HEK293 (cell line): ENCODE data around the gene POLR3A.
A peak's percentile ranks its signal among the peaks of the same experiment; 100 is the strongest.
"Not testable (repeated sequence)": the region's sequence is repeated elsewhere in the genome, so short reads cannot be mapped to it uniquely, and the experiment has no call there.

ENCODE experiments used
- CTCF ChIA-PET: fragments of 350-600 bp; formaldehyde crosslinking; extraction: SDS; loops from one replicate; lab custom pipeline; 2021; ENCODE audit warnings: antibody characterized with exemption; lab: Yijun Ruan, JAX
- POLR2A ChIA-PET: fragments of 300-600 bp; formaldehyde crosslinking; extraction: SDS; loops from one replicate; lab custom pipeline; 2020; ENCODE audit warnings: antibody characterized with exemption, inconsistent platforms; lab: Yijun Ruan, JAX
- H3K27ac ChIP-seq: fragments of 200-500 bp; sonication (Bioruptor generic); 2 replicates; pipeline ENCODE4 v1.5.1; 2014; ENCODE audit warnings: low read depth, low read length, control low read depth, inconsistent platforms; ENCODE audit errors: extremely low read depth
- H3K36me3 ChIP-seq, 2 experiments: fragments of 200-500 bp in 1 of 2; sonication (Bioruptor generic) in 1 of 2; 1 replicate in 1 of 2; 2 replicates in 1 of 2; pipeline ENCODE4 v1.5.1; 2014 to 2017; ENCODE audit warnings: inconsistent platforms in 2 of 2, low read length in 2 of 2; ENCODE audit not compliant: control insufficient read depth in 2 of 2, insufficient read depth in 1 of 2
- H3K4me1 ChIP-seq: fragments of 200-500 bp; sonication (Bioruptor generic); 2 replicates; pipeline ENCODE4 v1.5.1; 2014; ENCODE audit warnings: mild to moderate bottlenecking, low read length, inconsistent platforms; ENCODE audit not compliant: control insufficient read depth, insufficient read depth
- H3K4me3 ChIP-seq: 2 replicates; pipeline ENCODE4 v1.5.1; 2011; ENCODE audit warnings: low read depth, mild to moderate bottlenecking, control low read depth, low read length, moderate library complexity
- H3K9me3 ChIP-seq: fragments of 200-500 bp; sonication (Bioruptor generic); 2 replicates; pipeline ENCODE4 v1.5.1; 2014; ENCODE audit warnings: low read depth, low read length, inconsistent platforms; ENCODE audit not compliant: control insufficient read depth, insufficient read depth
- PRDM10 ChIP-seq: fragments of 450-650 bp; formaldehyde crosslinking; IDR thresholded peaks from 2 replicates; pipeline ENCODE4 v1.5.1; 2016; ENCODE audit warnings: missing biosample characterization, missing genetic modification characterization
- YY2 ChIP-seq: fragments of 450-650 bp; formaldehyde crosslinking; IDR thresholded peaks from 2 replicates; pipeline ENCODE4 v1.5.1; 2016; ENCODE audit warnings: missing biosample characterization, missing genetic modification characterization
- ZBTB6 ChIP-seq: fragments of 450-650 bp; formaldehyde crosslinking; IDR thresholded peaks from 2 replicates; pipeline ENCODE4 v1.5.1; 2017; ENCODE audit warnings: missing biosample characterization, missing genetic modification characterization
- ZIC2 ChIP-seq: fragments of 450-650 bp; formaldehyde crosslinking; IDR thresholded peaks from 2 replicates; pipeline ENCODE4 v1.5.1; 2016; ENCODE audit warnings: missing biosample characterization, missing genetic modification characterization
- ZNF133 ChIP-seq: fragments of 450-650 bp; formaldehyde crosslinking; IDR thresholded peaks from 2 replicates; pipeline ENCODE4 v1.5.1; 2016; ENCODE audit warnings: missing biosample characterization, missing genetic modification characterization
- ZNF146 ChIP-seq: fragments of 450-650 bp; formaldehyde crosslinking; IDR thresholded peaks from 2 replicates; pipeline ENCODE4 v1.5.1; 2016; ENCODE audit warnings: missing biosample characterization, missing genetic modification characterization
- ZNF341 ChIP-seq: fragments of 450-650 bp; formaldehyde crosslinking; IDR thresholded peaks from 2 replicates; pipeline ENCODE4; 2016; ENCODE audit warnings: low read depth, missing biosample characterization, missing genetic modification characterization
- ZNF416 ChIP-seq: fragments of 450-650 bp; formaldehyde crosslinking; IDR thresholded peaks from 2 replicates; pipeline ENCODE4 v1.5.1; 2016; ENCODE audit warnings: missing biosample characterization, missing genetic modification characterization
- ZNF449 ChIP-seq: fragments of 450-650 bp; formaldehyde crosslinking; IDR thresholded peaks from 2 replicates; pipeline ENCODE4 v1.5.1; 2017; ENCODE audit warnings: missing biosample characterization, mild to moderate bottlenecking, missing genetic modification characterization, moderate library complexity
- TF ChIP-seq, protein P1 (sequence below): fragments of 450-650 bp; formaldehyde crosslinking; IDR thresholded peaks from 2 replicates; pipeline ENCODE4 v1.5.1; 2016; ENCODE audit warnings: missing biosample characterization, missing genetic modification characterization

POLR3A gene

DNA sequence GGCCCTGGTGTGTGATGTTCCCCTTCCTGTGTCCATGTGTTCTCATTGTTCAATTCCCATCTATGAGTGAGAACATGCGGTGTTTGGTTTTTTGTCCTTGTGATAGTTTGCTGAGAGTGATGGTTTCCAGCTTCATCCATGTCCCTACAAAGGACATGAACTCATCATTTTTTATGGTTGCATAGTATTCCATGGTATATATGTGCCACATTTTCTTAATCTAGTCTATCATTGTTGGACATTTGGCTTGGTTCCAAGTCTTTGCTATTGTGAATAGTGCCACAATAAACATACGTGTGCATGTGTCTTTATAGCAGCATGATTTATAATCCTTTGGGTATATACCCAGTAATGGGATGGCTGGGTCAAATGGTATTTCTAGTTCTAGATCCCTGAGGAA, 35.6 kb upstream of the POLR3A start:
- POLR2A ChIA-PET, H3K36me3 ChIP-seq, H3K4me3 ChIP-seq, H3K27ac ChIP-seq, H3K4me1 ChIP-seq, H3K9me3 ChIP-seq: not testable (repeated sequence)
- peak; percentile 95 for TF ChIP-seq ZNF146 (tag by site-specific recombination)
- TF ChIP-seq, protein P1, sequence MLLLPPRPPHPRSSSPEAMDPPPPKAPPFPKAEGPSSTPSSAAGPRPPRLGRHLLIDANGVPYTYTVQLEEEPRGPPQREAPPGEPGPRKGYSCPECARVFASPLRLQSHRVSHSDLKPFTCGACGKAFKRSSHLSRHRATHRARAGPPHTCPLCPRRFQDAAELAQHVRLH (tag by site-specific recombination): 0 out of 2 replicates have a peak, but pooled peaks have one; percentile 49
- CTCF ChIA-PET: interaction anchor here (0.6 kb wide), 1 partner anchor 363 kb away, joined by 3 read pairs; no protein-coding TSS in a partner anchor

DNA sequence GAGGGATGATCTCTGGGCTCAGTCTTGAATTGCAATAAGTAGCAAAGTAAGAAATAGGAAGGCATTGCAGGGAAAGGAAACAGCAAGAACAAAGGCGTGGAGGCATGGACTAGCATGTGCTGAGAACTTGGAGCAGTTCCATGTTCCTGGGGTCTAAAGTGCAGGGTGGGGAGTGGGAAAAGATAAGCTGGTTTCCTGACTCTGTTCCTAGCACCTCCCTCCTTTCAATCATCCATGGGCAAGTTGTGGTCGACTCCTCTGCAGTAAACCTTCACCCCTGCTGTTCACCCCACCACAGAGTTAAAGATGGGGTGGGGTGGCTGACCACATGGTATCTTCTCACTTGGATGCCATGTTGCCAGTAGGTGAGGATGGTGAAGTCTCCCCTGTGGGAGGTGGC, 33.9 kb upstream of the POLR3A start:
- Histone ChIP-seq H3K36me3 (no peaks in the 10 kb centered on the region), H3K4me3 (no peak overlapping the region), H3K27ac (no peak overlapping the region), H3K4me1 (no peaks in the 10 kb centered on the region), H3K9me3 (no peaks in the 10 kb centered on the region)
- TF ChIP-seq ZIC2 (tag by site-specific recombination) (peak; percentile 88), ZNF341 (tag by site-specific recombination) (peak; percentile 56), ZNF133 (tag by site-specific recombination) (no peak)
- ChIA-PET CTCF (no interaction called here), POLR2A (no interaction called here)

GRCh38 chr10:78062296-78062695, 33.0 kb upstream of the POLR3A start:
- no peak overlapping the region for H3K27ac ChIP-seq
- no peaks in the 10 kb centered on the region for H3K36me3 ChIP-seq
- no peak overlapping the region for H3K4me3 ChIP-seq
- no peaks in the 10 kb centered on the region for H3K9me3 ChIP-seq
- ChIA-PET CTCF (interaction anchor here (0.6 to 0.7 kb wide), 2 partner anchors 696 to 1101 kb away, joined by 4 read pairs; no protein-coding TSS in a partner anchor), POLR2A (no interaction called here)
- TF ChIP-seq ZBTB6 (tag by site-specific recombination): no peak
- no peak for TF ChIP-seq ZNF416 (tag by site-specific recombination)
- TF ChIP-seq YY2 (tag by site-specific recombination): no peak
- no peak for TF ChIP-seq ZNF449 (tag by site-specific recombination)
- no peak for TF ChIP-seq PRDM10 (tag by site-specific recombination)
- no peaks in the 10 kb centered on the region for H3K4me1 ChIP-seq
